Hepatocyte (in vitro differentiated cells): Measurements from ENCODE around the gene IL17RE. TPM values are rescaled to one million over a fixed set of nuclear protein-coding genes. Genes with fewer than 3 reads are reported as not detected.

Experiments used
- DNase-seq: peaks from one replicate; pipeline ENCODE4 v3.0.0-alpha.2; 2016; ENCODE audit warnings: low spot score
- H2AFZ ChIP-seq: fragments of 200-600 bp; sonication (generic); 2 replicates; pipeline ENCODE4 v1.6.0; 2016; ENCODE audit warnings: antibody characterized with exemption, mild to moderate bottlenecking
- H3K27ac ChIP-seq: fragments of 200-600 bp; sonication (generic); 2 replicates; pipeline ENCODE4 v1.5.1; 2016; ENCODE audit warnings: mild to moderate bottlenecking
- H3K27me3 ChIP-seq: fragments of 200-600 bp; sonication (generic); 2 replicates; pipeline ENCODE4 v1.6.1; 2016
- H3K36me3 ChIP-seq: fragments of 200-600 bp; sonication (generic); replicated peaks from 2 replicates; pipeline ENCODE4 v1.5.1; 2016; ENCODE audit warnings: low read depth; ENCODE audit not compliant: insufficient read depth
- H3K4me1 ChIP-seq: fragments of 200-600 bp; sonication (generic); 2 replicates; pipeline ENCODE4 v1.5.1; 2016; ENCODE audit warnings: mild to moderate bottlenecking, moderate library complexity; ENCODE audit not compliant: insufficient read depth
- H3K4me2 ChIP-seq: fragments of 200-600 bp; sonication (generic); 2 replicates; pipeline ENCODE4 v1.6.0; 2016
- H3K4me3 ChIP-seq: fragments of 200-600 bp; sonication (generic); 2 replicates; pipeline ENCODE4 v1.5.1; 2016; ENCODE audit warnings: mild to moderate bottlenecking
- H3K79me2 ChIP-seq: fragments of 200-600 bp; sonication (generic); 2 replicates; pipeline ENCODE4 v1.6.0; 2017; ENCODE audit warnings: mild to moderate bottlenecking
- H3K9me2 ChIP-seq: fragments of 200-600 bp; sonication (generic); replicated peaks from 2 replicates; pipeline ENCODE4 v1.6.0; 2017; ENCODE audit warnings: mild to moderate bottlenecking; ENCODE audit not compliant: insufficient read depth
- H3K9me3 ChIP-seq: fragments of 200-600 bp; sonication (generic); 2 replicates; pipeline ENCODE4 v1.5.1; 2016; ENCODE audit warnings: low read depth, mild to moderate bottlenecking
- H4K20me1 ChIP-seq: fragments of 200-600 bp; sonication (generic); 2 replicates; pipeline ENCODE4 v1.6.0; 2016; ENCODE audit warnings: mild to moderate bottlenecking; ENCODE audit not compliant: insufficient read depth, poor library complexity, severe bottlenecking
- CTCF ChIP-seq: fragments of 200-600 bp; sonication (generic); IDR thresholded peaks from 2 replicates; pipeline ENCODE4 v1.5.1; 2016; ENCODE audit warnings: antibody characterized with exemption, mild to moderate bottlenecking; ENCODE audit not compliant: poor library complexity
- EZH2 ChIP-seq: fragments of 200-600 bp; sonication (generic); IDR thresholded peaks from 2 replicates; pipeline ENCODE4 v1.6.1; 2016; ENCODE audit warnings: antibody characterized with exemption, mild to moderate bottlenecking, borderline replicate concordance
- EZH2phosphoT487 ChIP-seq: fragments of 200-600 bp; sonication (generic); IDR thresholded peaks from one replicate; pipeline ENCODE4 v1.6.1; 2018; ENCODE audit warnings: antibody characterized with exemption, mild to moderate bottlenecking, low read depth, moderate library complexity; ENCODE audit not compliant: unreplicated experiment, severe bottlenecking
- WGBS: methylation state at CpG from one replicate; pipeline ENCODE4 v1.1.6; 2016; ENCODE audit warnings: low lambda C conversion rate; ENCODE audit errors: missing lambda C conversion rate; 5-methylcytosine and 5-hydroxymethylcytosine counted together
- polyA plus RNA-seq: library from polyadenylated mRNA; unstranded; fragments of >200 nt; fragmentation: Nextera tagmentation; extraction: Ambion mirVana; gene quantifications from 2 replicates; pipeline ENCODE4 v1.2.1, GENCODE V29; 2016
- total RNA-seq: library from RNA; depleted of rRNA; stranded (reverse); fragments of >200 nt; gene quantifications from 2 replicates; pipeline ENCODE4 v1.2.3, GENCODE V29; 2014

The IL17RE gene
- total and polyA plus RNA-seq, 2 experiments from 2014 or later: 6.8 to 9.1 TPM

GRCh38 chr3:9912294-9912935 is 9.8 kb downstream of the IL17RE start:
- no peak overlapping the region for H3K4me2 ChIP-seq
- DNase-seq: no peak
- 84% methylated on average over 7 of the region's 7 CpGs for WGBS

DNA sequence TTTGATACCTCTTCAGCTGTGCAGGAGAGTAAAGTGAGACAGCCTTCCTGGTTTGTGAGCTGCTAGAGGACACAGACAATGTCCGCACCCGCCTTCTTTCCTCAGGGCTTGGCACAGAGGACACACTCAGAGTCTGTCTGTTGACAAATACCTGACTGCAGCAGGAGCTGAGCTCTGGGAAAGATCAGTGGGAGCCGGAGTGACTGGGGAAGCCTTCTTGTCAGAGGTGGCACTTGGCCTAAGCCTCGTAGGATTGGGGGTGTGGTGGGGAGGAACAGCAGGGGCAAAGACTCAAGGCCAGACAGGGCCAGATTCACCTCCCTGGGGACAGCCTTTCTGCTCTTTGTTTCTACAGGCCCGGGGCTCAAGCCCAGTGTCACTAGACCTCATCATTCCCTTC is 11.0 kb downstream of the IL17RE start:
- DNase-seq: no peak
- Histone ChIP-seq H3K9me2 (no peaks in the 10 kb centered on the region), H3K27me3 (no peaks in the 10 kb centered on the region), H2AFZ (no peak overlapping the region), H3K4me2 (no peak overlapping the region), H3K27ac (peak overlapping the region; percentile 43), H3K79me2 (peaks cover 12% of the 10 kb centered on the region), H3K36me3 (no peaks in the 10 kb centered on the region), H3K4me1 (peaks cover 45% of the 10 kb centered on the region), H3K4me3 (no peak overlapping the region), H4K20me1 (no peaks in the 10 kb centered on the region), H3K9me3 (no peaks in the 10 kb centered on the region)
- 76% methylated on average over 5 of the region's 5 CpGs for WGBS
- TF ChIP-seq EZH2phosphoT487 (no peak), EZH2 (no peak)

More at GRCh38 chr3:9912294-9912935, 9.8 kb downstream of the IL17RE start:
- H3K4me1 ChIP-seq: peaks cover 36% of the 10 kb centered on the region
- peaks cover 1% of the 10 kb centered on the region for H3K79me2 ChIP-seq
- H3K9me3 ChIP-seq: no peaks in the 10 kb centered on the region
- no peaks in the 10 kb centered on the region for H4K20me1 ChIP-seq
- H3K27ac ChIP-seq: no peak overlapping the region
- no peaks in the 10 kb centered on the region for H3K9me2 ChIP-seq
- H3K36me3 ChIP-seq: no peaks in the 10 kb centered on the region
- H2AFZ ChIP-seq: no peak overlapping the region
- H3K4me3 ChIP-seq: no peak overlapping the region
- TF ChIP-seq CTCF (no peak), EZH2 (no peak), EZH2phosphoT487 (no peak)
- no peaks in the 10 kb centered on the region for H3K27me3 ChIP-seq

DNA sequence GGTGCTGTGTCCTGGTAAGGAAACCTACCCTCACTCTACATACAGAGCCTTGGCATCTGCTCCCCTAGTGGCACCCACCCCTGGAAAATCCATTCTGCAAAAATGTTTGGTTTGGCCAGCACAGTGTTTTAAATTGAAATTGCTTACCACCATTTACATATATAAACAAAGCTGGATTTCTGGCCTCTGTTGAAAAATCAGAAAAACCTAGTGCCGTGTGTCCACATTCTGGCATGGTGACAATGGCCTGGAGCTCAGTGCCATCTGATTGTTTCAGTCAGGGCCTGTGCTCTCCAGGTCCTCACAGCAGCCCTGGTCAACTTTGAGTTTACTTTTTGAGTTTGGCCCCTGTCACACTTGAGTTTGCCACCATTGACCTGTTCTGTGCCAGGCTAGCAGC is 11.4 kb downstream of the IL17RE start:
- 76% methylated on average over 1 of the region's 1 CpG for WGBS
- Histone ChIP-seq H2AFZ (no peak overlapping the region), H3K79me2 (peaks cover 12% of the 10 kb centered on the region), H3K27me3 (no peaks in the 10 kb centered on the region), H3K9me2 (no peaks in the 10 kb centered on the region), H3K4me2 (no peak overlapping the region), H3K4me3 (no peak overlapping the region), H4K20me1 (no peaks in the 10 kb centered on the region), H3K36me3 (no peaks in the 10 kb centered on the region), H3K9me3 (no peaks in the 10 kb centered on the region), H3K4me1 (peaks cover 45% of the 10 kb centered on the region), H3K27ac (peak overlapping the region; percentile 91)
- no peak for DNase-seq
- TF ChIP-seq EZH2 (no peak), EZH2phosphoT487 (no peak), CTCF (no peak)

- Histone ChIP-seq H4K20me1 (no peaks in the 10 kb centered on the region), H3K4me1 (peaks cover 45% of the 10 kb centered on the region), H3K79me2 (peaks cover 12% of the 10 kb centered on the region), H3K4me3 (no peak overlapping the region), H3K9me2 (no peaks in the 10 kb centered on the region), H2AFZ (peak overlapping the region; percentile 31), H3K36me3 (no peaks in the 10 kb centered on the region), H3K9me3 (no peaks in the 10 kb centered on the region), H3K4me2 (peak overlapping the region; percentile 94), H3K27me3 (no peaks in the 10 kb centered on the region), H3K27ac (peak overlapping the region; percentile 91)
- WGBS: 59% methylated on average over 9 of the region's 15 CpGs
- no peak for TF ChIP-seq EZH2
- TF ChIP-seq CTCF: no peak
- TF ChIP-seq EZH2phosphoT487: no peak
- no peak for DNase-seq
Measured at GRCh38 chr3:9914559-9915253, 12.1 kb downstream of the IL17RE start.
